Left lung (tissue), 10 donors: ENCODE data around the gene AKAP12. TPM values are rescaled to one million over a fixed set of nuclear protein-coding genes. Genes with fewer than 3 reads are reported as not detected.

Experiments used
- ATAC-seq: fragments of 200-7000 bp; cut with Tn5 transposase; one replicate; pipeline ENCODE4 v1.9.1; 2020; ENCODE audit warnings: moderate library complexity
- DNase-seq, 4 donors: peaks; one replicate each; pipeline ENCODE4 v3.0.0-alpha.2; 2013 to 2020
- H3K27ac ChIP-seq, 2 donors: fragments of 200-600 bp; sonication (generic) in 1 of 2; one replicate each; pipeline versions ENCODE4 v1.5.0 to v1.8.0; 2020 to 2021
- H3K27me3 ChIP-seq, 2 donors: fragments of 200-600 bp; sonication (generic) in 1 of 2; one replicate each; pipeline versions ENCODE4 v1.5.0 to v1.8.0; 2020 to 2021
- H3K36me3 ChIP-seq, 2 donors: fragments of 200-600 bp; sonication (generic) in 1 of 2; one replicate each; pipeline versions ENCODE4 v1.5.0 to v1.8.0; 2020 to 2021
- H3K4me1 ChIP-seq, 2 donors: fragments of 200-600 bp; one replicate each; pipeline ENCODE4 v1.8.0; 2021
- H3K4me3 ChIP-seq, 2 donors: fragments of 200-600 bp; sonication (generic) in 1 of 2; one replicate each; pipeline versions ENCODE4 v1.5.0 to v1.8.0; 2020 to 2021; ENCODE audit warnings: mild to moderate bottlenecking in 1 of 2
- H3K9me3 ChIP-seq, 2 donors: fragments of 200-600 bp; sonication (generic) in 1 of 2; one replicate each; pipeline versions ENCODE4 v1.5.0 to v1.8.0; 2020 to 2021
- CTCF ChIP-seq, 2 donors: fragments of 200-600 bp; sonication (generic) in 1 of 2; IDR thresholded peaks; one replicate each; pipeline versions ENCODE4 v1.5.0 to v1.8.0; 2021; ENCODE audit warnings: antibody characterized with exemption in 2 of 2
- intact Hi-C, 2 donors: fragments of 100-400 bp; cut with DNase I; formaldehyde crosslinking; loops; one replicate each; pipeline versions ENCODE4 v1.11.2 to v1.14.2; 2022
- polyA plus RNA-seq, 6 donors: library from polyadenylated mRNA; unstranded; fragments of 120-200 nt; gene quantifications; one replicate each; pipeline ENCODE4 v1.2.1, GENCODE V29; 2013; ENCODE audit not compliant: insufficient read length in 6 of 6
- total RNA-seq, 2 donors: library from RNA; stranded (reverse); fragmentation: NEBNext Ultra II Directional; extraction: Animal tissue kit (Norgen Biotek cat#: 25700); gene quantifications; one replicate each; pipeline ENCODE4 v1.2.1, GENCODE V29; 2021
- donor health status: DM: no; HTN: yes; CAD: no.
- donor health status: DM: no; HTN: no; CAD: no.

The AKAP12 gene
- total and polyA plus RNA-seq, 8 donors: 28.9 to 125 (median 98.7) TPM

- no peak for TF ChIP-seq CTCF (IDR thresholded peaks at IDR 0.05)
- Histone ChIP-seq H3K27ac (no peak overlapping the region), H3K27me3 (no peaks in the 10 kb centered on the region), H3K4me1 (peaks cover 6 to 27% of the 10 kb centered on the region in 2 donors), H3K9me3 (no peaks in the 10 kb centered on the region), H3K36me3 (peaks cover 0 to 26% of the 10 kb centered on the region in 2 donors), H3K4me3 (no peak overlapping the region)
- intact Hi-C loops: no loop called here
- ATAC-seq (no peak), DNase-seq (no peak)
Observed at GRCh38 chr6:151375833-151376232, 136.1 kb downstream of the AKAP12 start.

- H3K27me3 ChIP-seq: no peaks in the 10 kb centered on the region
- ATAC-seq: no peak
- no peak for DNase-seq
- H3K4me3 ChIP-seq: no peak overlapping the region
- no peak overlapping the region for H3K27ac ChIP-seq
- peaks cover 6 to 32% of the 10 kb centered on the region in 2 donors for H3K4me1 ChIP-seq
- TF ChIP-seq CTCF (IDR thresholded peaks at IDR 0.05): no peak
- no peaks in the 10 kb centered on the region for H3K9me3 ChIP-seq
- intact Hi-C loops: no loop called here
- peaks cover 0 to 20% of the 10 kb centered on the region in 2 donors for H3K36me3 ChIP-seq
Observed at GRCh38 chr6:151376440-151376839, 136.7 kb downstream of the AKAP12 start.

- DNase-seq: no peak
- Histone ChIP-seq H3K9me3 (no peaks in the 10 kb centered on the region), H3K27me3 (no peaks in the 10 kb centered on the region), H3K4me3 (no peak overlapping the region), H3K36me3 (peaks cover 0 to 13% of the 10 kb centered on the region in 2 donors), H3K27ac (no peak overlapping the region), H3K4me1 (peaks cover 6 to 32% of the 10 kb centered on the region in 2 donors)
- intact Hi-C loops: no loop called here
- no peak for ATAC-seq
- no peak for TF ChIP-seq CTCF (IDR thresholded peaks at IDR 0.05)
Observed at GRCh38 chr6:151377095-151377494, 137.3 kb downstream of the AKAP12 start.

GRCh38 chr6:151379933-151380847 lies 140.4 kb downstream of the AKAP12 start:
- DNase-seq (no peak), ATAC-seq (peak; percentile 77)
- H3K9me3 ChIP-seq: no peaks in the 10 kb centered on the region
- H3K4me3 ChIP-seq: peak overlapping the region in 1 of 2 donors; percentile 12
- no peaks in the 10 kb centered on the region for H3K27me3 ChIP-seq
- intact Hi-C loops: no loop called here
- H3K36me3 ChIP-seq: no peaks in the 10 kb centered on the region
- TF ChIP-seq CTCF (IDR thresholded peaks at IDR 0.05): no peak
- peak overlapping the region; percentile 30 to 73 for H3K27ac ChIP-seq
- peaks cover 0 to 21% of the 10 kb centered on the region in 2 donors for H3K4me1 ChIP-seq

- ATAC-seq (no peak), DNase-seq (no peak)
- Histone ChIP-seq H3K36me3 (no peaks in the 10 kb centered on the region), H3K27me3 (no peaks in the 10 kb centered on the region), H3K4me3 (no peak overlapping the region), H3K27ac (peak overlapping the region; percentile 30 to 73), H3K4me1 (peaks cover 4 to 24% of the 10 kb centered on the region in 2 donors), H3K9me3 (no peaks in the 10 kb centered on the region)
- intact Hi-C loops: no loop called here
- no peak for TF ChIP-seq CTCF (IDR thresholded peaks at IDR 0.05)
Observed at GRCh38 chr6:151380848-151381205, 141.1 kb downstream of the AKAP12 start.
